Pancreas (tissue), 10 donors: ENCODE results near the gene KCNIP1. TPM values are rescaled to one million over a fixed set of nuclear protein-coding genes. Genes with fewer than 3 reads are reported as not detected.

Source experiments
- ATAC-seq, 4 donors: fragments of 200-7000 bp; cut with Tn5 transposase; one replicate each; pipeline versions ENCODE4 v1.8.0 to v1.9.1; 2020; ENCODE audit warnings: mild to moderate bottlenecking in 4 of 4, moderate library complexity in 4 of 4
- DNase-seq, 6 donors: peaks; one replicate each; pipeline ENCODE4 v3.0.0-alpha.2; 2020
- FAIRE-seq: peaks from 2 replicates; lab custom pipeline; 2012; peaks lifted over from hg19 to GRCh38; lab: Jason Lieb, UNC
- H3K27ac ChIP-seq, 4 donors: fragments of 200-600 bp; sonication (generic); 1 replicate in 3 of 4; 2 replicates in 1 of 4; pipeline versions ENCODE4 v1.5.0 to v1.8.0; 2020
- H3K27me3 ChIP-seq, 4 donors: fragments of 200-600 bp; one replicate each; pipeline ENCODE4 v1.8.0; 2021
- H3K36me3 ChIP-seq, 3 donors: fragments of 200-600 bp; sonication (generic) in 1 of 3; one replicate each; pipeline versions ENCODE4 v1.5.0 to v1.8.0; 2020 to 2021
- H3K4me1 ChIP-seq, 3 donors: fragments of 200-600 bp; one replicate each; pipeline ENCODE4 v1.8.0; 2021
- H3K4me3 ChIP-seq, 4 donors: fragments of 200-600 bp; sonication (generic) in 2 of 4; one replicate each; pipeline versions ENCODE4 v1.5.0 to v1.8.0; 2020 to 2021
- H3K9me3 ChIP-seq, 4 donors: fragments of 200-600 bp; one replicate each; pipeline ENCODE4 v1.8.0; 2021
- CTCF ChIP-seq, 4 donors: fragments of 200-600 bp; sonication (generic) in 3 of 4; IDR thresholded peaks; one replicate each; pipeline versions ENCODE4 v1.5.0 to v1.8.0; 2021; ENCODE audit warnings: antibody characterized with exemption in 4 of 4
- WGBS, 2 donors: extraction: QIAGEN DNeasy Blood & Tissue Kit; methylation state at CpG; one replicate each; pipeline ENCODE4 v1.1.7; 2013; 5-methylcytosine and 5-hydroxymethylcytosine counted together
- intact Hi-C, 3 donors: fragments of 100-400 bp; cut with DNase I; formaldehyde crosslinking; loops; one replicate each; pipeline versions ENCODE4 v1.11.1 to v1.14.2; 2022
- polyA plus RNA-seq, 2 donors: library from polyadenylated mRNA; stranded (reverse); fragments of 200-250 nt; gene quantifications; one replicate each; pipeline ENCODE4 v1.2.3, GENCODE V29; 2013
- total RNA-seq, 6 donors: library from RNA; stranded (reverse); fragmentation: NEBNext Ultra II Directional in 4 of 6; extraction: Animal tissue kit (Norgen Biotek cat#: 25700) in 4 of 6; gene quantifications; one replicate each; pipeline versions ENCODE4 v1.2.1 to v1.2.4, GENCODE V29; 2021 to 2023
- donor health status: healthy with polysubstance abuse.
- donor health status: DM: no; HTN: no; CAD: no; lungs with moderate emphysema.
- donor health status: DM: no; HTN: no; CAD: no.
- donor health status: control.
- donor health status: control.
- donor health status: Bipolar disorder and iron deficiency.
- donor health status: DM: yes; HTN: yes; CAD: no.
- donor health status: DM: no; HTN: no; CAD: no.
- donor health status: DM: no; HTN: no; CAD: no.
- donor health status: DM: yes; HTN: yes; CAD: no.

Gene KCNIP1
- total RNA-seq (1 to 10 TPM in 3 of 6 donors, under 1 TPM in 3; 0.31 to 1.2 (median 0.75) TPM), polyA plus RNA-seq (10 to 100 TPM in 1 of 2 donors, 1 to 10 TPM in 1; 1.3 to 10.3 TPM)

- Histone ChIP-seq H3K9me3 (no peaks in the 10 kb centered on the region), H3K36me3 (no peaks in the 10 kb centered on the region), H3K27ac (no peak within 1 kb of the TSS), H3K4me3 (peak within 1 kb of the TSS in 3 of 4 donors; percentile 3 to 45 (median 29)), H3K4me1 (no peaks in the 10 kb centered on the region), H3K27me3 (no peaks in the 10 kb centered on the region)
- ATAC-seq (peak; percentile 66 to 86 (median 72)), DNase-seq (peak in 2 of 6 donors; percentile 25 to 74), FAIRE-seq (no peak)
- intact Hi-C loops = no loop called here
- TF ChIP-seq CTCF (IDR thresholded peaks at IDR 0.05) = no peak
- WGBS, 2 donors = 3 to 8% methylated on average over 26 to 65 of the region's 65 CpGs
Measured at GRCh38 chr5:170503990-170504596, at the start of gene KCNIP1. Gene KCNIP1 (plus strand): TSS chr5:170504020.

GRCh38 chr5:170463426-170463825 is 40.4 kb upstream of the KCNIP1 start:
- WGBS, 2 donors = 41 to 75% methylated on average over 1 of the region's 1 CpG
- intact Hi-C loops = no loop called here
- Histone ChIP-seq H3K36me3 (no peaks in the 10 kb centered on the region), H3K4me3 (no peak overlapping the region), H3K27ac (no peak overlapping the region), H3K27me3 (no peaks in the 10 kb centered on the region), H3K4me1 (no peaks in the 10 kb centered on the region), H3K9me3 (no peaks in the 10 kb centered on the region)
- TF ChIP-seq CTCF (IDR thresholded peaks at IDR 0.05) = no peak
- no peak for ATAC-seq
- no peak for FAIRE-seq
- DNase-seq = no peak

GRCh38 chr5:170464280-170465127 is 39.3 kb upstream of the KCNIP1 start:
- TF ChIP-seq CTCF (IDR thresholded peaks at IDR 0.05) = no peak
- intact Hi-C loops = no loop called here
- Histone ChIP-seq H3K27ac (no peak overlapping the region), H3K36me3 (no peaks in the 10 kb centered on the region), H3K4me1 (no peaks in the 10 kb centered on the region), H3K27me3 (no peaks in the 10 kb centered on the region), H3K9me3 (no peaks in the 10 kb centered on the region), H3K4me3 (no peak overlapping the region)
- FAIRE-seq (no peak), ATAC-seq (no peak), DNase-seq (no peak)
- 46 to 53% methylated on average over 10 of the region's 10 CpGs for WGBS, 2 donors

- no peak for DNase-seq
- no peak for TF ChIP-seq CTCF (IDR thresholded peaks at IDR 0.05)
- no peaks in the 10 kb centered on the region for H3K27me3 ChIP-seq
- no peaks in the 10 kb centered on the region for H3K36me3 ChIP-seq
- ATAC-seq = no peak
- H3K4me3 ChIP-seq = no peak overlapping the region
- H3K4me1 ChIP-seq = no peaks in the 10 kb centered on the region
- no peak for FAIRE-seq
- H3K27ac ChIP-seq = no peak overlapping the region
- intact Hi-C loops = no loop called here
- WGBS, 2 donors = 81 to 88% methylated on average over 3 of the region's 3 CpGs
- H3K9me3 ChIP-seq = no peaks in the 10 kb centered on the region
Measured at GRCh38 chr5:170466553-170466952, 37.3 kb upstream of the KCNIP1 start.
